Erythroblast (primary cell): ENCODE data around the gene NPAS2.

Experiments
- GATA1 ChIP-seq: IDR thresholded peaks from 2 replicates; pipeline ENCODE4 v1.6.1; 2011; ENCODE audit warnings: low read depth, mild to moderate bottlenecking, control low read depth, low read length, moderate library complexity
- POLR2A ChIP-seq: IDR thresholded peaks from 2 replicates; pipeline ENCODE4 v1.6.1; 2011; ENCODE audit warnings: mild to moderate bottlenecking, low read length

DNA sequence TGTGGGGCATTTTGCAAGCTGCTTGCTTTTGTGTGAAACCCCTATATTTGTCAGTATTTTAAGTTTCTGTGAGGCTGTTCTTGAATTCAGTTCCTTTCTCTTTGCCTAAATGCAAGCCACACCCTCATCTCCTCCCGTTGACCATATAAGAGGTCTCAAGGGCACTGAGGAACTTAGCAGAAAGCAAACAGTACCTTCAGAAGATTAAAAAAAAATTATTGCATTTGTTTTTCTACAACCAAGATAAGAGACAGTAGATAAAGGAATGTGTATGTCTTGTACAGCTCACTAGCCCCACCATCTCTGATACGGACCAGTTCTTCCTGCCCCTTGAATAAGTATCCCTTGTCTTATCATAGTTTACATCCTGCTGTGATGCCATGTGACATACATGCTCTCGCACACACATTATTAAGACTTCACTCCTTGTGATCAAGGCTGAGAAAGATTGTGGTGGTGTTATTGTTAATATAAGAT lies 64.2 kb downstream of the NPAS2 start:
- no peak for TF ChIP-seq POLR2A
- no peak for TF ChIP-seq GATA1
